SK-N-SH (cell line): ENCODE data around the gene GOLGA8K.
"Not testable (repeated sequence)": the region's sequence is repeated elsewhere in the genome, so short reads cannot be mapped to it uniquely, and the experiment has no call there.

Source experiments
- CHD2 ChIP-seq: fragments of 150-350 bp; IDR thresholded peaks from 2 replicates; pipeline ENCODE4 v1.6.1; 2018; ENCODE audit warnings: low read length; ENCODE audit not compliant: partially characterized antibody
- CTCF ChIP-seq: fragments of 200-600 bp; sonication (generic); IDR thresholded peaks from 2 replicates; pipeline ENCODE4 v1.6.1; 2017; ENCODE audit warnings: antibody characterized with exemption, mild to moderate bottlenecking, moderate library complexity
- FOXJ3 ChIP-seq: sonication (generic); formaldehyde crosslinking; IDR thresholded peaks from 2 replicates; pipeline ENCODE4 v1.5.1; 2020; ENCODE audit warnings: mild to moderate bottlenecking, missing genetic modification reagents
- RAD21 ChIP-seq: IDR thresholded peaks from 2 replicates; pipeline ENCODE4 v1.6.1; 2012; ENCODE audit warnings: mild to moderate bottlenecking, low read length
- REST ChIP-seq: IDR thresholded peaks from 2 replicates; pipeline ENCODE4 v1.6.1; 2012; ENCODE audit warnings: mild to moderate bottlenecking, low read depth, low read length, moderate library complexity
- ZBTB33 ChIP-seq: IDR thresholded peaks from 2 replicates; pipeline ENCODE4 v1.4.0; 2012; ENCODE audit warnings: low read depth, borderline replicate concordance

- TF ChIP-seq FOXJ3 (CRISPR knock-in tag); CTCF; CHD2; RAD21; REST; ZBTB33: not testable (repeated sequence)
Measured at GRCh38 chr15:32403192-32403591, at the start of gene GOLGA8K.
